SU-DHL-6 (cell line): ENCODE results near the gene HUS1.
A peak's percentile ranks its signal among the peaks of the same experiment; 100 is the strongest.

Source experiments
- H2AFZ ChIP-seq: fragments of 200-600 bp; sonication (generic); 2 replicates; pipeline ENCODE4 v1.6.1; 2014; ENCODE audit warnings: low read depth, mild to moderate bottlenecking, moderate library complexity, mixed read lengths, antibody characterized with exemption, low read length; ENCODE audit not compliant: severe bottlenecking
- H3F3A ChIP-seq: fragments of 200-600 bp; shearing (Covaris generic); 2 replicates; pipeline ENCODE4 v1.6.0; 2016; ENCODE audit warnings: antibody characterized with exemption, mild to moderate bottlenecking; ENCODE audit not compliant: insufficient read depth
- H3K27ac ChIP-seq: fragments of 200-600 bp; sonication (generic); 2 replicates; pipeline ENCODE4 v1.5.1; 2016; ENCODE audit warnings: low read depth, mild to moderate bottlenecking, low read length, moderate library complexity, mixed read lengths
- H3K27me3 ChIP-seq: fragments of 200-600 bp; sonication (generic), shearing (Covaris generic); 2 replicates; pipeline ENCODE4 v1.6.0; 2014; ENCODE audit warnings: mild to moderate bottlenecking, low read length
- H3K36me3 ChIP-seq: fragments of 200-600 bp; sonication (generic); 2 replicates; pipeline ENCODE4 v1.6.1; 2014; ENCODE audit warnings: mild to moderate bottlenecking, low read length, mixed read lengths
- H3K4me2 ChIP-seq: fragments of 300-600, 200-600 bp; shearing (Covaris generic), sonication (generic); 2 replicates; pipeline ENCODE4 v1.6.0; 2014; ENCODE audit warnings: low read length, low read depth, mild to moderate bottlenecking; ENCODE audit not compliant: poor library complexity, severe bottlenecking
- H3K4me3 ChIP-seq: fragments of 200-600 bp; sonication (generic); 2 replicates; pipeline ENCODE4 v1.5.1; 2014; ENCODE audit warnings: antibody characterized with exemption, low read length, mild to moderate bottlenecking, mixed read lengths; ENCODE audit not compliant: insufficient read depth, poor library complexity, severe bottlenecking
- H3K79me2 ChIP-seq: fragments of 200-600 bp; sonication (generic); 2 replicates; pipeline ENCODE4 v1.6.1; 2014; ENCODE audit warnings: mild to moderate bottlenecking, low read length, moderate library complexity; ENCODE audit not compliant: insufficient read depth
- H3K9ac ChIP-seq: fragments of 200-600 bp; sonication (generic); 2 replicates; pipeline ENCODE4 v1.7.0; 2014; ENCODE audit warnings: mild to moderate bottlenecking, low read length
- H3K9me2 ChIP-seq: fragments of 200-600 bp; sonication (generic); replicated peaks from 2 replicates; pipeline ENCODE4 v1.6.1; 2014; ENCODE audit warnings: low read length; ENCODE audit not compliant: insufficient read depth
- H3K9me3 ChIP-seq: fragments of 200-600 bp; sonication (generic); 2 replicates; pipeline ENCODE4 v1.6.1; 2014; ENCODE audit warnings: low read length, mixed read lengths; ENCODE audit not compliant: insufficient read depth
- H4K20me1 ChIP-seq: fragments of 200-600 bp; sonication (generic); 2 replicates; pipeline ENCODE4 v1.6.1; 2014; ENCODE audit warnings: low read depth, mild to moderate bottlenecking, antibody characterized with exemption, low read length, moderate library complexity, mixed read lengths
- CTCF ChIP-seq: fragments of 200-600 bp; sonication (generic); IDR thresholded peaks from one replicate; pipeline ENCODE4 v1.5.1; 2017; ENCODE audit warnings: antibody characterized with exemption, mild to moderate bottlenecking, low read length, moderate library complexity; ENCODE audit not compliant: insufficient read depth, poor library complexity, severe bottlenecking
- EZH2phosphoT487 ChIP-seq: fragments of 200-600 bp; sonication (generic), shearing (Covaris generic); conservative IDR thresholded peaks from 2 replicates; pipeline ENCODE4 v1.6.1; 2018; ENCODE audit warnings: mild to moderate bottlenecking, antibody characterized with exemption, low read length, moderate library complexity, mixed read lengths

Gene HUS1

GRCh38 chr7:47937065-47937687 lies 42.2 kb downstream of the HUS1 start:
- TF ChIP-seq CTCF, result no peak
- TF ChIP-seq EZH2phosphoT487, result no peak
- Histone ChIP-seq H3K27me3 (no peaks in the 10 kb centered on the region), H3K79me2 (no peaks in the 10 kb centered on the region), H4K20me1 (no peaks in the 10 kb centered on the region), H3K9me3 (no peaks in the 10 kb centered on the region), H3K4me2 (peak overlapping the region; percentile 54), H3K36me3 (no peaks in the 10 kb centered on the region), H3K27ac (peak overlapping the region; percentile 78), H2AFZ (peak overlapping the region; percentile 34), H3K9me2 (no peaks in the 10 kb centered on the region), H3K4me3 (peak overlapping the region; percentile 39), H3F3A (peaks cover 25% of the 10 kb centered on the region), H3K9ac (peak overlapping the region; percentile 45)

GRCh38 chr7:47936323-47936722 lies 43.1 kb downstream of the HUS1 start:
- Histone ChIP-seq H3K36me3 (no peaks in the 10 kb centered on the region), H3K4me2 (peak overlapping the region; percentile 54), H3K9ac (no peak overlapping the region), H3K9me2 (no peaks in the 10 kb centered on the region), H3F3A (peaks cover 25% of the 10 kb centered on the region), H4K20me1 (no peaks in the 10 kb centered on the region), H3K27ac (peak overlapping the region; percentile 53; the same call in 1 of the 2 replicates), H2AFZ (peak overlapping the region; percentile 34), H3K27me3 (no peaks in the 10 kb centered on the region), H3K79me2 (no peaks in the 10 kb centered on the region), H3K4me3 (no peak overlapping the region), H3K9me3 (no peaks in the 10 kb centered on the region)
- TF ChIP-seq CTCF, result no peak
- no peak for TF ChIP-seq EZH2phosphoT487

GRCh38 chr7:47935336-47935735 lies 44.1 kb downstream of the HUS1 start:
- H3K27ac ChIP-seq, result no peak overlapping the region
- H3K79me2 ChIP-seq, result no peaks in the 10 kb centered on the region
- no peak overlapping the region for H3K4me3 ChIP-seq
- TF ChIP-seq CTCF, result no peak
- TF ChIP-seq EZH2phosphoT487, result no peak
- no peaks in the 10 kb centered on the region for H4K20me1 ChIP-seq
- H3K9ac ChIP-seq, result no peak overlapping the region
- no peaks in the 10 kb centered on the region for H3K27me3 ChIP-seq
- H3K9me2 ChIP-seq, result no peaks in the 10 kb centered on the region
- H3K4me2 ChIP-seq, result no peak overlapping the region
- no peaks in the 10 kb centered on the region for H3K36me3 ChIP-seq
- H2AFZ ChIP-seq, result no peak overlapping the region
- H3K9me3 ChIP-seq, result no peaks in the 10 kb centered on the region
- peaks cover 25% of the 10 kb centered on the region for H3F3A ChIP-seq
